Measurements from ENCODE around the gene NR1I2.

DNA sequence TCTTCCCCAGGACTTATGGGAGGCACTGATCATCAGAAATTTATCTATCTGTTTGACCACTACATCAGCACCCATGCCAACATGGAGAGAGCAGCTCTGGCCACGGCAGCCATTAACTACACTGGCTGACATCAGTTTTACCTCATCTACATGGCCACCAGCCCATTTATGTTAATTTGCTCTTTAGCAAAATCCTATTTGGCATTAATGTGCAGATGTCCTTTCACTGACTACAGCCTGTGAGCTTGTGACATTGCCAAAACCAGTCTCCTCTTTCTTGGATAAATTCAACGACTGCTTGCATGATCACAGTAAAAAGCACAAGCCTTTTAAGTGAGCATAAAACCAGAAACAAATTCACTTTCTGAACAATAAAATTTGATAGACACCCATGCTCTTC is 47.5 kb downstream of the NR1I2 start:
- TF ChIP-seq CTCF (IDR thresholded peaks at IDR 0.05; ENCODE audit: low read depth, low read length), result no peak
- TF ChIP-seq, protein P1, sequence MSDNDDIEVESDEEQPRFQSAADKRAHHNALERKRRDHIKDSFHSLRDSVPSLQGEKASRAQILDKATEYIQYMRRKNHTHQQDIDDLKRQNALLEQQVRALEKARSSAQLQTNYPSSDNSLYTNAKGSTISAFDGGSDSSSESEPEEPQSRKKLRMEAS (IDR thresholded peaks at IDR 0.05; ENCODE audit: low read depth, low read length), result no peak
- no peak for TF ChIP-seq MYC (IDR thresholded peaks at IDR 0.05; ENCODE audit: low read depth, low read length)
